Measurements from ENCODE around the gene SLAIN2. TPM values are rescaled to one million over a fixed set of nuclear protein-coding genes. Genes with fewer than 3 reads are reported as not detected.

SLAIN2 gene
- total and polyA plus RNA-seq, 3 donors from 2014 or later: 57.3 to 255 (median 75.8) TPM

- H3K27me3 ChIP-seq: no peaks in the 10 kb centered on the region
- H3K4me1 ChIP-seq: no peaks in the 10 kb centered on the region
- TF ChIP-seq POLR2A (IDR thresholded peaks at IDR 0.05) (no peak), CTCF (IDR thresholded peaks at IDR 0.05) (no peak)
- H3K9me3 ChIP-seq: no peaks in the 10 kb centered on the region
- intact Hi-C loops (cut with DNase I; ENCODE audit: low total_unique reads): no loop called here
- no peak for DNase-seq
- no peak overlapping the region for H3K4me3 ChIP-seq
- H3K36me3 ChIP-seq (ENCODE audit: low read depth, missing control alignments): no peaks in the 10 kb centered on the region
- WGBS, 2 donors: 73 to 75% methylated on average over 3 of the region's 3 CpGs
- H3K27ac ChIP-seq: no peak overlapping the region
Observed at GRCh38 chr4:48333587-48333986, 7.7 kb upstream of the SLAIN2 start.

- no peaks in the 10 kb centered on the region for H3K36me3 ChIP-seq (ENCODE audit: low read depth, missing control alignments)
- intact Hi-C loops (cut with DNase I; ENCODE audit: low total_unique reads): no loop called here
- DNase-seq: no peak
- TF ChIP-seq CTCF (IDR thresholded peaks at IDR 0.05): no peak
- no peak for TF ChIP-seq POLR2A (IDR thresholded peaks at IDR 0.05)
- no peaks in the 10 kb centered on the region for H3K27me3 ChIP-seq
- H3K27ac ChIP-seq: no peak overlapping the region
- H3K4me1 ChIP-seq: no peaks in the 10 kb centered on the region
- no peaks in the 10 kb centered on the region for H3K9me3 ChIP-seq
- no peak overlapping the region for H3K4me3 ChIP-seq
- WGBS, 2 donors: 95 to 98% methylated on average over 4 of the region's 4 CpGs
Observed at GRCh38 chr4:48334236-48334635, 7.1 kb upstream of the SLAIN2 start.

- TF ChIP-seq CTCF (IDR thresholded peaks at IDR 0.05) (no peak), POLR2A (IDR thresholded peaks at IDR 0.05) (no peak)
- WGBS, 2 donors: 78 to 87% methylated on average over 5 of the region's 5 CpGs
- Histone ChIP-seq H3K27ac (no peak overlapping the region), H3K36me3 (ENCODE audit: low read depth, missing control alignments) (no peaks in the 10 kb centered on the region), H3K4me1 (no peaks in the 10 kb centered on the region), H3K9me3 (no peaks in the 10 kb centered on the region), H3K27me3 (no peaks in the 10 kb centered on the region), H3K4me3 (no peak overlapping the region)
- DNase-seq: no peak
- intact Hi-C loops (cut with DNase I; ENCODE audit: low total_unique reads): no loop called here
Observed at GRCh38 chr4:48334900-48335384, 6.4 kb upstream of the SLAIN2 start.

GRCh38 chr4:48336146-48336870 lies 5.0 kb upstream of the SLAIN2 start:
- Histone ChIP-seq H3K27me3 (no peaks in the 10 kb centered on the region), H3K36me3 (ENCODE audit: low read depth, missing control alignments) (no peaks in the 10 kb centered on the region), H3K4me1 (peaks cover 4% of the 10 kb centered on the region), H3K9me3 (no peaks in the 10 kb centered on the region), H3K27ac (no peak overlapping the region), H3K4me3 (no peak overlapping the region)
- TF ChIP-seq POLR2A (IDR thresholded peaks at IDR 0.05) (no peak), CTCF (IDR thresholded peaks at IDR 0.05) (no peak)
- no peak for DNase-seq
- intact Hi-C loops (cut with DNase I; ENCODE audit: low total_unique reads): no loop called here
- WGBS, 2 donors: 93 to 96% methylated on average over 3 of the region's 3 CpGs

- peaks cover 4% of the 10 kb centered on the region for H3K4me1 ChIP-seq
- H3K27ac ChIP-seq: no peak overlapping the region
- intact Hi-C loops (cut with DNase I; ENCODE audit: low total_unique reads): no loop called here
Observed at GRCh38 chr4:48337731-48338130, 3.6 kb upstream of the SLAIN2 start.

More at GRCh38 chr4:48337731-48338130, 3.6 kb upstream of the SLAIN2 start:
- no peak for DNase-seq
- Histone ChIP-seq H3K36me3 (ENCODE audit: low read depth, missing control alignments) (no peaks in the 10 kb centered on the region), H3K27me3 (no peaks in the 10 kb centered on the region), H3K4me3 (no peak overlapping the region), H3K9me3 (no peaks in the 10 kb centered on the region)
- TF ChIP-seq CTCF (IDR thresholded peaks at IDR 0.05) (no peak), POLR2A (IDR thresholded peaks at IDR 0.05) (no peak)
